Anterior cingulate cortex (tissue), 58 donors: ENCODE measurements around the gene STAG2.
"Not testable (repeated sequence)": the region's sequence is repeated elsewhere in the genome, so short reads cannot be mapped to it uniquely, and the experiment has no call there.

Experiments used
- DNase-seq, 58 donors: peaks; one replicate each; lab custom pipeline; 2025; lab: John Stamatoyannopoulos, UW

The STAG2 gene

GRCh38 chrX:124028182-124028581 is 66.7 kb downstream of the STAG2 start:
- no peak for DNase-seq

DNA sequence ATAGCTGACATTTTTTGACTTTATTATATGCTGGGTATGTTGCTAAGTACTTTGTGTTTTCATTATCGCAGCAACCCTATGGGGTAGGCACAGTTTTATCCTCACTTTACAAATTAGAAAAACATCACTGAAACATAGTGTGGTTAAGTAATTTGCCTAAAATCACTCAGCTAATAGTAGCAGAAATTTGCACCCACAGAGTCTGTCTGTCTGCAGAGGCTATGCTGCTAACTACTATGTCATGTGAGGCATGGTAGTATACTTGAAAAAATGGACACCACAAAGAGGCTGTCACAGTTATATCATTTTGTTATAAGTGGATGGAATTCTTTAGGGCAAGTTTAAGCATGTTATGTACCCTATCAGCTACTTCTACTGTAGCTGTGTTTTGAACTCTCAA is 69.0 kb downstream of the STAG2 start:
- no peak for DNase-seq

GRCh38 chrX:124033821-124034220 is 72.3 kb downstream of the STAG2 start:
- no peak for DNase-seq

GRCh38 chrX:124035657-124036056 is 74.2 kb downstream of the STAG2 start:
- no peak for DNase-seq

DNA sequence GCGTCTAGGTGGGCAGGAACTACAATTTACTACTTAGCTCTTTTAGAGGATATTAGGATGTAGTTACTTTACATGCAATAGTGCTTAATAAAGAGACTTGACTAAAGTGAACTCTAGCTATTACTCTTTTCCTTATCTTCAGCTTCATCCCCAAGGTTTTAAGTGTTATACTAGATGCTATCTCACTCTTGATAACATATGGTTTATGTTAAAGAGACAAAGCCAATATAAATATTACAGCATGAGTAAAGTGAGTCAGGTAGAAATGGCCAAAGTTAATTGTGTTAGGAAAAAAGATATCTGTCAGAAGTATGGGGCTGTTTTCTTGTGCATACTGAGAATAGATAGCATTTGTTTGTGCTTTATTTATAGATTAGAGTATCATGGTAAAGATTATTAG is 80.5 kb downstream of the STAG2 start:
- DNase-seq = no peak

DNA sequence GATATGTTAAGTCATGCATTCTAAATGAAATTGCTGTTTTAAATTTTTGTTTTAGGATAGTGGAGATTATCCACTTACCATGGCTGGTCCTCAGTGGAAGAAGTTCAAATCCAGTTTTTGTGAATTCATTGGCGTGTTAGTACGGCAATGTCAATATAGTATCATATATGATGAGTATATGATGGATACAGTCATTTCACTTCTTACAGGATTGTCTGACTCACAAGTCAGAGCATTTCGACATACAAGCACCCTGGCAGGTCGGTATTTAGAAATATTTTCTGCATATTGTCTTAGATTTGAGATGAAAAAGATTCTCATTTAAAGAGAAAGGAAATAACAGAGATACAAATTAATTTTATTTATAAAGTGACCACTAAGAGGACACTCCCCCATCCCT is 83.6 kb downstream of the STAG2 start:
- DNase-seq = no peak

DNA sequence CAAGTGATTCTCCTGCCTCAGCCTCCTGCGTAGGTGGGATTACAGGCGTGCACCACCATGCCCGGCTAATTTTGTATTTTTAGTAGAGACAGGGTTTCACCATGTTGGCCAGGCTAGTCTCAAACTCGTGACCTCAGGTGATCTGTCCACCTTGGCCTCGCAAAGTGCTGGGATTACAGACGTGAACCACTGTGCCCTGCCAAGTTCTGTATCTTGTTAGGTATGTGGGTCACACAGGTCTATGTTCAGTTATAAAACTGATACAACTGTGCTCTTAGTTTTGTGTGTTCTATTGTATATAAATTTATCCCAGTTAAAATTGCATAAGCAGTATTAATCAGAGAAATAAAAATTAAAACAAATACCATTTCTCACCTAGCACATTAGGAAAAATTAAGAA is 122.9 kb downstream of the STAG2 start:
- not testable (repeated sequence) for DNase-seq

DNA sequence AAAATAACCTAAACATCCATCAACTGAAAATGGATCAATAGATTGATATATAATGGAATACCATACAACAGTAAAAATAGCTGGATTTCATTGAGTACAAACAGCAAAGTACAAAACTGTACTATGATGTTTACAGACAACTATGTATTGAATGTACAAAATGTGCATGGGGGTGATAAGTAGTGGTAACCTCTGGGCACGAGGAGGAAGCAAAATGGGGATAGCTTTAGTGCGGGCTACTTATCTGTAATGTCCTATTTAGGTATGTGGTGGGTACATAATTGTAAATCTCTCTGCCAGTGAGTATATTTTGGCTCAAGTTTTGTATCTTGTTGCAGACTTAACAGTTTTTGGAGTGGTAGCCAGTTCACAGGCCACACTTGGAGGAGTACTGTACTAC is 123.6 kb downstream of the STAG2 start:
- no peak for DNase-seq

GRCh38 chrX:124086411-124086810 is 124.9 kb downstream of the STAG2 start:
- DNase-seq = no peak

GRCh38 chrX:124087000-124087746 is 125.7 kb downstream of the STAG2 start:
- DNase-seq = no peak

GRCh38 chrX:124093222-124093621 is 131.7 kb downstream of the STAG2 start:
- no peak for DNase-seq

GRCh38 chrX:124097116-124097515 is 135.6 kb downstream of the STAG2 start:
- DNase-seq = no peak

DNA sequence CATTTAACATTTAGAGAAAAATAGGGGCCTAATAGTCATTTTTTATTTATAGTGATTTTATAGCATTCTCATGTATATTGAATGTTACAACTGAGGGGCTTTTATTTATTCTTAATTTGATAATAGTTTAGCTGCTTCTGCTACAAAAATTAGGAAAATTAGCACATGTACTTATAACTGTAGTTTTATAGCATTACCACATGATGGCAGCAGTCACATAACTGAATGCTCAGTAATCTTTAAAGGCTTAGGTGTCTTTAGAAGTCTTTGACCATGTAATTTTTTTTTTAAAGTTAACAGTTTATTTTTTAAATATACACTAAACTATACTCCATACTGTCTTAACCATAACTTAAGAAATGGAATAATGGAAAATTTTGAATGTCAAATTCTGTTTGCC is 136.6 kb downstream of the STAG2 start:
- no peak for DNase-seq

DNA sequence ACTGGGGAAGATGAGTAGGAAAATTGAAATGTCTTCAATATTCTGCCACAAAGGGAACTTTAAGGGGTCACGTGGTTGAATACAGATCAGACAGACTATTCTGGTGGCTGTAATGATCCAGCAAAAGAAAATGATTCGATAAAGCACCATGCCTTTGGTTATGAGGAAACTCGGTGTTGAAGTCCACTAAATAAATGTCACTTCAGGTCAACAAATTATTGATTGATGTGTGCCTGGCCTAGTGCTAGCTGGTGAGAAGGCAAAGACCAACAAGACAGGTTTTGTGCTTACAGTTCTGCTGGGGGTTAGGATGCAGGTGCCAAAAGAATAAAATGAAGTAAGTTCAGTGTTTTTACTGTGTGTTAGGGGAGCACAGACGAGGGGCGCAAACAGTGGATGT is 142.5 kb downstream of the STAG2 start:
- DNase-seq = no peak

GRCh38 chrX:124104512-124104911 is 143.0 kb downstream of the STAG2 start:
- not testable (repeated sequence) for DNase-seq

DNA sequence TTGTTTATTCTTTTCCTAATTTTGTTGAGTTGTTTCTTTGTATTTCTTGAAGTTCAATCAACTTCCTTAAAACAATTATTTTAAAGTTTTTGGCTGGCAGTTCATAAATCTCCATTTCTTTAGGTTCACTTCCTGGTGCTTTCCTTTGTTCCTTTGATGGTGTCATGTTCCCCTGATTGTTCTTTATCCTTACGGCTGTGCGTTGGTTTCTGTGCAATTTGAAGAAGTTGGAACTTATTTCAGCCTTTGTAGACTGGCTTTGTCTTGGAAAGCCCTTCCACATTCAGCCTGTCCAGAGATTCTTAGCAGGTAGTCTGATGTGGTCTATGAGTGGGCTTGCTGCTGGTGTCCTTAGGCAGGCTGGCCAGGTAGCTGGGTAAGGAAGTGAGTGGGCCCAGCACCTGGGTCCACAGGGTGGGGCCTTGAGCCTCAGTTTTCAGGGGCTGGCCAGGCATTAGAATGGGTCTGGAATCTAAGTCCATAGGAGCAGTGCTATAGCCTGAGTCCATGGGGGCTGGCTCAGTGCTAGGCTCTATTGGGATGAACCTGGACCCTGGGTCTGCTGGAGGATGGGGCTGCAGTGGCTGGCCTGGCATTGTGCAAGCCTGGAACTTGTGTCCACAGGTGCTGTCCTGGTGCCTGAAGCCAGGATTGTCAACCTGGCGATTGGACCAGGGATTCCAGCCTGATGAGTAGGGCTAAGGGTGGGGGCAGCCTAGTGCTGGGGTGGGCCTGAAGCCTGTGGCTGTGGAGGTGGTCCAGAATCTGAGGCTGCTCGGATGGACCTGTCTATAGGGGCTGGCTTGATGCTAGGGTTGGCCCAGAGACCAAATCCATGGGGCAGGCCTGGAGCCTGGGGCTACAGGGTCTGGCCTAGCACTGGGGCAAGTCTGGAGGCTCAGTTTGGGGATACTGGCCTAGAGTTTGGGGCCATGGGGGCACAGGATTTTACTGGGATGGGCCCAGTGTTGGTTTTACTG is 152.4 kb downstream of the STAG2 start:
- no peak for DNase-seq

GRCh38 chrX:124117325-124117724 is 155.8 kb downstream of the STAG2 start:
- no peak for DNase-seq

DNA sequence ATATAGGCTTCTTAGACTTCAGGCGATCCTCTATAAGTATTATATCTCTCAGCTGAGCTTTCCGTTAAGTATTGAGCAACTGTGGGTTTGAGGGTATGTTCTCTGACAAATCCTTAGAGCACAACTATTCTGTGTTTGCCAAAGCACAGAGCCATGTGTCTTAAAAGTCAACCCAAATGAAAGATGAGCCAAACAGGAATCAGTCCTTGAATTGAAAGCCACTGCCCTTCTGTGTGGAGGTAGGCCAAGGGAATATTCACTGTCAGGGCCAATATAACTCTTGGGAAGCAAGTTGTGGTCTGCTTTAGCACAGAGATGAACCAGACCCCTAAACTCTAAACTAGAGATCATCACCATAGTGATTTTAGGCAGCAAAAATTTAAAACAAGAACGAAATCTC is 164.0 kb downstream of the STAG2 start:
- no peak for DNase-seq

DNA sequence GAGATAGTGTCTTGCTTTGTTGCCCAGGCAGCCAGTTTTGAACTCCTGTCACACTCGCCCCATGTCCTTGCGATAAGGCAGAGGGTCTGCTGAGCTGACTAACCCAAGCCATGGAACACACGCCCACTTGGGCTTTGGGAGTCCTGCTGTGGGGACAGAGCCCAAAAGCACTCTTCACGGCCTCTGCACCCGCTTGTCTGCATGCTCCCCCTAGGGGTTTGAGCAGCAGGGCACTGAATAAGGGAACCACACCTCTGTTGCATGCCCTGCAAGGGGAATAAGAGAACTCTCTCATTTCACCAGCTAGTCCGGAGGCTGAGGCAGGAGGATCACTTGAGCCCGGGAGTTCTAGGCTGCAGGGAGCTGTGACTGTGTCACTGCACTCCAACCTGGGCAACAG is 166.0 kb downstream of the STAG2 start:
- DNase-seq = no peak

- DNase-seq = not testable (repeated sequence)
Measured at GRCh38 chrX:124132437-124132836, 170.9 kb downstream of the STAG2 start.

- DNase-seq = no peak
Measured at GRCh38 chrX:124145749-124146148, 184.2 kb downstream of the STAG2 start.

GRCh38 chrX:124151195-124151594 is 189.7 kb downstream of the STAG2 start:
- no peak for DNase-seq
